ENCODE measurements around the gene DHDH. TPM values are rescaled to one million over a fixed set of nuclear protein-coding genes. Genes with fewer than 3 reads are reported as not detected.
"Not testable (repeated sequence)": the region's sequence is repeated elsewhere in the genome, so short reads cannot be mapped to it uniquely, and the experiment has no call there.

The DHDH gene
- total RNA-seq = under 1 TPM in 1 of 4 donors, not detected in 3; 0.21 TPM
- polyA plus RNA-seq = under 1 TPM in 1 of 3 donors, not detected in 2; 0.14 TPM
- long read RNA-seq, donor 1 = 0 reads
- long read RNA-seq, donor 2 = 0 reads

GRCh38 chr19:48933382-48933932, at the start of gene DHDH:
Gene DHDH, plus strand, starts transcription at chr19:48933699. Its CDS starts 23 bp downstream, at chr19:48933722.
- 1% methylated on average over 41 to 43 of the region's 43 CpGs for WGBS, 3 donors
- H3K36me3 ChIP-seq (ENCODE audit: insufficient read depth in 1 of 2, low read depth in 1 of 2) = no peaks in the 10 kb centered on the region
- H3K9me3 ChIP-seq = no peaks in the 10 kb centered on the region
- no peaks in the 10 kb centered on the region for H3K4me1 ChIP-seq
- intact Hi-C loops (cut with DNase I) = no loop called here
- peak within 1 kb of the TSS; percentile 64 for H3K4me3 ChIP-seq
- DNase-seq = peak; percentile 55 to 72
- TF ChIP-seq, protein P1, sequence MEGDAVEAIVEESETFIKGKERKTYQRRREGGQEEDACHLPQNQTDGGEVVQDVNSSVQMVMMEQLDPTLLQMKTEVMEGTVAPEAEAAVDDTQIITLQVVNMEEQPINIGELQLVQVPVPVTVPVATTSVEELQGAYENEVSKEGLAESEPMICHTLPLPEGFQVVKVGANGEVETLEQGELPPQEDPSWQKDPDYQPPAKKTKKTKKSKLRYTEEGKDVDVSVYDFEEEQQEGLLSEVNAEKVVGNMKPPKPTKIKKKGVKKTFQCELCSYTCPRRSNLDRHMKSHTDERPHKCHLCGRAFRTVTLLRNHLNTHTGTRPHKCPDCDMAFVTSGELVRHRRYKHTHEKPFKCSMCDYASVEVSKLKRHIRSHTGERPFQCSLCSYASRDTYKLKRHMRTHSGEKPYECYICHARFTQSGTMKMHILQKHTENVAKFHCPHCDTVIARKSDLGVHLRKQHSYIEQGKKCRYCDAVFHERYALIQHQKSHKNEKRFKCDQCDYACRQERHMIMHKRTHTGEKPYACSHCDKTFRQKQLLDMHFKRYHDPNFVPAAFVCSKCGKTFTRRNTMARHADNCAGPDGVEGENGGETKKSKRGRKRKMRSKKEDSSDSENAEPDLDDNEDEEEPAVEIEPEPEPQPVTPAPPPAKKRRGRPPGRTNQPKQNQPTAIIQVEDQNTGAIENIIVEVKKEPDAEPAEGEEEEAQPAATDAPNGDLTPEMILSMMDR (IDR thresholded peaks at IDR 0.05) = no peak
- ATAC-seq = peak; percentile 72 to 83 (median 75)
- H3K27me3 ChIP-seq (ENCODE audit: insufficient read depth in 3 of 3, low read length in 2 of 3) = peaks cover 0 to 1% (median 0%) of the 10 kb centered on the region in 3 donors
- H3K27ac ChIP-seq = no peak within 1 kb of the TSS

GRCh38 chr19:48883726-48884125, 49.8 kb upstream of the DHDH start:
- TF ChIP-seq, protein P1 (IDR thresholded peaks at IDR 0.05) = no peak
- DNase-seq (no peak), ATAC-seq (no peak)
- Histone ChIP-seq H3K4me1 (peaks cover under 1% of the 10 kb centered on the region), H3K27me3 (ENCODE audit: insufficient read depth in 3 of 3, low read length in 2 of 3) (no peaks in the 10 kb centered on the region), H3K4me3 (no peak overlapping the region), H3K27ac (no peak overlapping the region), H3K9me3 (no peaks in the 10 kb centered on the region), H3K36me3 (ENCODE audit: insufficient read depth in 1 of 2, low read depth in 1 of 2) (peaks cover 0 to 10% of the 10 kb centered on the region in 2 donors)
- intact Hi-C loops (cut with DNase I) = no loop called here
- WGBS, 3 donors = 92 to 97% (median 94%) methylated on average over 7 of the region's 7 CpGs

GRCh38 chr19:48887861-48888612, 45.5 kb upstream of the DHDH start:
- Histone ChIP-seq H3K27ac (no peak overlapping the region), H3K27me3 (ENCODE audit: insufficient read depth in 3 of 3, low read length in 2 of 3) (no peaks in the 10 kb centered on the region), H3K4me3 (no peak overlapping the region), H3K36me3 (ENCODE audit: insufficient read depth in 1 of 2, low read depth in 1 of 2) (no peaks in the 10 kb centered on the region), H3K9me3 (no peaks in the 10 kb centered on the region), H3K4me1 (no peaks in the 10 kb centered on the region)
- intact Hi-C loops (cut with DNase I) = no loop called here
- TF ChIP-seq, protein P1 (IDR thresholded peaks at IDR 0.05) = no peak
- DNase-seq (no peak), ATAC-seq (no peak)
- WGBS, 3 donors = 91 to 93% (median 92%) methylated on average over 21 of the region's 21 CpGs

DNA sequence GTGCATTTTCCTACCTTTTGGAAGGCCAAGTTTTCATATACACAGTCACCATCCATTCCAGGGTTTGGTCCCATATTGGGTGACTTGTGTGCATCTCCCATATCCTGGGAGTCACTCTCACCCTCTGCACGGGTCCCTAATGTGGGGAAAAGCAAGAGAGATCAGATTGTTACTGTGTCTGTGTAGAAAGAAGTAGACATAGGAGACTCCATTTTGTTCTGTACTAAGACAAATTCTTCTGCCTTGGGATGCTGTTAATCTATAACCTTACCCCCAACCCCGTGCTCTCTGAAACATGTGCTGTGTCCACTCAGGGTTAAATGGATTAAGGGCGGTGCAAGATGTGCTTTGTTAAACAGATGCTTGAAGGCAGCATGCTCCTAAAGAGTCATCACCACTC, 44.0 kb upstream of the DHDH start:
- DNase-seq; H3K27me3 ChIP-seq (ENCODE audit: insufficient read depth in 3 of 3, low read length in 2 of 3); H3K4me1 ChIP-seq; H3K4me3 ChIP-seq; H3K36me3 ChIP-seq (ENCODE audit: insufficient read depth in 1 of 2, low read depth in 1 of 2); H3K27ac ChIP-seq; H3K9me3 ChIP-seq; intact Hi-C loops (cut with DNase I); ATAC-seq: not testable (repeated sequence)
- 65 to 85% (median 72%) methylated on average over 1 to 2 of the region's 3 CpGs for WGBS, 3 donors

GRCh38 chr19:48890551-48890950, 42.9 kb upstream of the DHDH start:
- 83 to 88% (median 84%) methylated on average over 3 to 4 of the region's 4 CpGs for WGBS, 3 donors
- no peaks in the 10 kb centered on the region for H3K4me1 ChIP-seq
- TF ChIP-seq, protein P1 (IDR thresholded peaks at IDR 0.05) = no peak

More at GRCh38 chr19:48890551-48890950, 42.9 kb upstream of the DHDH start:
- no peak for ATAC-seq
- H3K9me3 ChIP-seq = no peaks in the 10 kb centered on the region
- intact Hi-C loops (cut with DNase I) = no loop called here
- H3K36me3 ChIP-seq (ENCODE audit: insufficient read depth in 1 of 2, low read depth in 1 of 2) = no peaks in the 10 kb centered on the region
- no peak overlapping the region for H3K4me3 ChIP-seq
- peaks cover 0 to 4% (median 0%) of the 10 kb centered on the region in 3 donors for H3K27me3 ChIP-seq (ENCODE audit: insufficient read depth in 3 of 3, low read length in 2 of 3)
- no peak overlapping the region for H3K27ac ChIP-seq
- no peak for DNase-seq

All from psoas muscle (tissue), 8 donors.